Cardiac atrium fibroblast (primary cell): ENCODE measurements around the gene PRSS35. TPM values are rescaled to one million over a fixed set of nuclear protein-coding genes. Genes with fewer than 3 reads are reported as not detected.

ENCODE experiments used
- total RNA-seq: library from RNA; depleted of rRNA; stranded (reverse); fragments of >200 nt; gene quantifications from 2 replicates; pipeline ENCODE4 v1.2.3, GENCODE V29; 2015

Gene PRSS35, protein sequence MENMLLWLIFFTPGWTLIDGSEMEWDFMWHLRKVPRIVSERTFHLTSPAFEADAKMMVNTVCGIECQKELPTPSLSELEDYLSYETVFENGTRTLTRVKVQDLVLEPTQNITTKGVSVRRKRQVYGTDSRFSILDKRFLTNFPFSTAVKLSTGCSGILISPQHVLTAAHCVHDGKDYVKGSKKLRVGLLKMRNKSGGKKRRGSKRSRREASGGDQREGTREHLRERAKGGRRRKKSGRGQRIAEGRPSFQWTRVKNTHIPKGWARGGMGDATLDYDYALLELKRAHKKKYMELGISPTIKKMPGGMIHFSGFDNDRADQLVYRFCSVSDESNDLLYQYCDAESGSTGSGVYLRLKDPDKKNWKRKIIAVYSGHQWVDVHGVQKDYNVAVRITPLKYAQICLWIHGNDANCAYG
- 0.18 and 0.65 TPM in 2 replicates for total RNA-seq

DNA sequence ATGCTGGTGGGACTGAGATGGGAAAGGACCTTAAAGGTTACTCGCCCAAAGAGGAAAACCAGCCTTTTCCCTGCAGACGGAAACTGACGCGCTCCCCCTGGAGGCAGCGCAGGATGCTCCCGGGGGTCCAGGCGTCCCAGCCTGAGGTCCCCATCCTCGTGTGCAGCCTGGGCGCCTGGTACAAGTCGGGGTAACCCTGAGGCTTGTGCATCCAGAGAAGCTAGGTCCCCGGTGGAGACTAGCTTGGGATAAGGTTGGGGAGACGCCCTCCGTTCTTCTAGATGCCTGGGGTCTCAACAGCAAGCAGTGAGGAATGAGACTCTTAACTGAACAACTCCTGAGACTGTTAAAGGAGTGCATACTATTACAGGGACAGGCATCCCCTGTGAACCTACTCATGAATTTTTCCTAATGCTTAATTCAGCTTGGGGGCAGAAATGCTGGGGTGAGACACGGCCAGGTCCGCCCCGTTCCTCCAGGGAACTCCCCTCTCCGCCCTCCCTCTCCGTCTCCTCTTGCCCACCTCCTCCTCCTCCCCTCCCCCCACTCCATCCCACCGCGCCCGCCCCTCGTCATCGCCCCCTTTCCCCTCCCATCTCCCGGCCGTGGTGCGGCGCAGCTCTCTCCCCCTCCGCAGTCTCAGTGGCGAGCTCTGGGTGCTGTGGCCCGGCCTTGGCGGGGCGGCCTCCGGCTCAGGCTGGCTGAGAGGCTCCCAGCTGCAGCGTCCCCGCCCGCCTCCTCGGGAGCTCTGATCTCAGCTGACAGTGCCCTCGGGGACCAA, at the start of gene PRSS35:
Gene PRSS35 (plus strand): TSS at position 634 of the 781 bp plus-strand sequence. CDS start 10,908 bp downstream, outside the sequence.

Other genes with a start within 250 kb of the PRSS35 start
- gene ME1, start 81.5 kb upstream of the PRSS35 start, total RNA-seq = 12.8 and 21.7 TPM in 2 replicates
- 0.36 TPM in 1 of 2 replicates, not detected in the other for gene SNAP91, start 196.6 kb downstream of the PRSS35 start, total RNA-seq